H9 (cell line): ENCODE measurements around the gene SRRM3. TPM values are rescaled to one million over a fixed set of nuclear protein-coding genes. Genes with fewer than 3 reads are reported as not detected.

ENCODE experiments used
- DNase-seq: peaks from one replicate; pipeline ENCODE4 v3.0.0-alpha.2; 2017
- H2AFZ ChIP-seq: one replicate; pipeline ENCODE4 v1.6.1; 2013; ENCODE audit warnings: mild to moderate bottlenecking, low read length, control low read depth, moderate library complexity
- H2AK5ac ChIP-seq: 2 replicates; pipeline ENCODE4 v1.6.1; 2013; ENCODE audit warnings: low read length, control low read depth, mixed read lengths; ENCODE audit not compliant: insufficient read length
- H2BK120ac ChIP-seq: one replicate; pipeline ENCODE4 v1.6.1; 2013; ENCODE audit warnings: low read depth, mild to moderate bottlenecking, low read length, control low read depth, inconsistent platforms; ENCODE audit not compliant: poor library complexity, severe bottlenecking
- H2BK12ac ChIP-seq: 2 replicates; pipeline ENCODE4 v1.6.1; 2013; ENCODE audit warnings: low read length, control low read depth, mixed read lengths, low read depth; ENCODE audit not compliant: insufficient read length
- H2BK15ac ChIP-seq: 2 replicates; pipeline ENCODE4 v1.6.1; 2013; ENCODE audit warnings: low read depth, low read length, control low read depth
- H2BK20ac ChIP-seq: one replicate; pipeline ENCODE4 v1.6.1; 2013; ENCODE audit warnings: low read depth, mild to moderate bottlenecking, low read length, control low read depth, inconsistent platforms; ENCODE audit not compliant: poor library complexity, severe bottlenecking
- H2BK5ac ChIP-seq: 2 replicates; pipeline ENCODE4 v1.6.1; 2013; ENCODE audit warnings: low read length, control low read depth, mixed read lengths; ENCODE audit not compliant: insufficient read length
- H3K14ac ChIP-seq: 2 replicates; pipeline ENCODE4 v1.6.1; 2013; ENCODE audit warnings: low read length, control low read depth; ENCODE audit not compliant: insufficient read depth
- H3K18ac ChIP-seq: 2 replicates; pipeline ENCODE4 v1.6.1; 2013; ENCODE audit warnings: low read depth, mild to moderate bottlenecking, mixed read lengths, low read length, control low read depth; ENCODE audit not compliant: insufficient read length
- H3K23ac ChIP-seq: 2 replicates; pipeline ENCODE4 v1.6.1; 2013; ENCODE audit warnings: low read length, control low read depth, mixed read lengths, low read depth; ENCODE audit not compliant: insufficient read length
- H3K23me2 ChIP-seq: 2 replicates; pipeline ENCODE4 v1.6.1; 2013; ENCODE audit warnings: low read depth, mild to moderate bottlenecking, mixed read lengths, low read length, control low read depth; ENCODE audit not compliant: insufficient read length, poor library complexity, severe bottlenecking
- H3K27ac ChIP-seq: 2 replicates; pipeline ENCODE4 v1.5.1; 2013; ENCODE audit warnings: low read length, control low read depth, mixed read lengths, low read depth; ENCODE audit not compliant: insufficient read length
- H3K27me3 ChIP-seq: 2 replicates; pipeline ENCODE4 v1.6.1; 2013; ENCODE audit warnings: low read length, control low read depth, inconsistent platforms; ENCODE audit not compliant: insufficient read depth
- H3K4ac ChIP-seq: 2 replicates; pipeline ENCODE4 v1.6.1; 2013; ENCODE audit warnings: low read depth, mild to moderate bottlenecking, control low read depth, inconsistent platforms, low read length, moderate library complexity
- H3K4me1 ChIP-seq: 2 replicates; pipeline ENCODE4 v1.6.1; 2013; ENCODE audit warnings: low read length, control low read depth, inconsistent platforms; ENCODE audit not compliant: insufficient read depth
- H3K4me2 ChIP-seq: 2 replicates; pipeline ENCODE4 v1.6.1; 2013; ENCODE audit warnings: low read length, control low read depth, mixed read lengths; ENCODE audit not compliant: insufficient read length, insufficient read depth
- H3K56ac ChIP-seq: 2 replicates; pipeline ENCODE4 v1.6.1; 2013; ENCODE audit warnings: low read depth, mild to moderate bottlenecking, mixed read lengths, low read length, control low read depth; ENCODE audit not compliant: insufficient read length
- H3K79me1 ChIP-seq: 2 replicates; pipeline ENCODE4 v1.6.1; 2013; ENCODE audit warnings: low read depth, mild to moderate bottlenecking, moderate library complexity, low read length, control low read depth, inconsistent platforms; ENCODE audit not compliant: insufficient read depth, poor library complexity, severe bottlenecking
- H3K79me2 ChIP-seq: 2 replicates; pipeline ENCODE4 v1.6.1; 2013; ENCODE audit warnings: low read length, control low read depth, inconsistent platforms; ENCODE audit not compliant: insufficient read depth
- H3K9ac ChIP-seq: 2 replicates; pipeline ENCODE4 v1.6.1; 2013; ENCODE audit warnings: low read length, control low read depth, mixed read lengths; ENCODE audit not compliant: insufficient read length; ENCODE audit errors: extremely low read depth
- H3K9me3 ChIP-seq: one replicate; pipeline ENCODE4 v1.6.1; 2013; ENCODE audit warnings: low read depth, low read length, inconsistent platforms; ENCODE audit not compliant: control insufficient read depth
- H3T11ph ChIP-seq: one replicate; pipeline ENCODE4 v1.6.1; 2013; ENCODE audit warnings: mild to moderate bottlenecking, low read length, control low read depth, inconsistent platforms
- H4K20me1 ChIP-seq: one replicate; pipeline ENCODE4 v1.6.1; 2013; ENCODE audit not compliant: control insufficient read depth, insufficient read length, insufficient read depth
- H4K5ac ChIP-seq: 2 replicates; pipeline ENCODE4 v1.6.1; 2013; ENCODE audit warnings: low read depth, mild to moderate bottlenecking, mixed read lengths, low read length, control low read depth; ENCODE audit not compliant: insufficient read length
- H4K8ac ChIP-seq: replicated peaks from 2 replicates; pipeline ENCODE4 v1.6.1; 2013; ENCODE audit warnings: low read length, control low read depth, mixed read lengths, low read depth; ENCODE audit not compliant: insufficient read length
- H4K91ac ChIP-seq: 2 replicates; pipeline ENCODE4 v1.6.1; 2013; ENCODE audit warnings: low read depth, mild to moderate bottlenecking, moderate library complexity, mixed read lengths, low read length, control low read depth; ENCODE audit not compliant: insufficient read length
- H3K27ac Mint-ChIP-seq, 3 experiments: 2 replicates in 2 of 3; 3 replicates in 1 of 3; pipeline ENCODE4 v1.8.0; 2020 to 2021; ENCODE audit warnings: mixed read lengths in 3 of 3, mild to moderate bottlenecking in 1 of 3, moderate library complexity in 1 of 3
- H3K27me3 Mint-ChIP-seq: 2 replicates; pipeline ENCODE4 v1.8.0; 2021; ENCODE audit warnings: low read depth, mild to moderate bottlenecking, moderate library complexity, mixed read lengths
- H3K36me3 Mint-ChIP-seq, 3 experiments: 2 replicates in 2 of 3; 3 replicates in 1 of 3; pipeline ENCODE4 v1.8.0; 2020 to 2021; ENCODE audit warnings: low read depth in 3 of 3, mixed read lengths in 3 of 3; ENCODE audit not compliant: insufficient read depth in 1 of 3
- H3K4me1 Mint-ChIP-seq, 2 experiments: 2 replicates each; pipeline ENCODE4 v1.8.0; 2020; ENCODE audit warnings: mixed read lengths in 2 of 2
- H3K4me3 Mint-ChIP-seq, 2 experiments: 2 replicates in 1 of 2; 3 replicates in 1 of 2; pipeline ENCODE4 v1.8.0; 2020 to 2021; ENCODE audit warnings: mild to moderate bottlenecking in 2 of 2, mixed read lengths in 2 of 2, moderate library complexity in 1 of 2
- H3K9me3 Mint-ChIP-seq, 2 experiments: 2 replicates in 1 of 2; 3 replicates in 1 of 2; pipeline ENCODE4 v1.8.0; 2020; ENCODE audit warnings: mild to moderate bottlenecking in 2 of 2, mixed read lengths in 2 of 2, moderate library complexity in 1 of 2
- WGBS: extraction: QIAGEN DNeasy Blood & Tissue Kit; methylation state at CpG from one replicate; pipeline ENCODE4 v1.1.7; 2013; ENCODE audit warnings: missing lambda C conversion rate, low lambda C conversion rate, mixed read lengths; ENCODE audit not compliant: insufficient read length; ENCODE audit errors: extremely low coverage; 5-methylcytosine and 5-hydroxymethylcytosine counted together
- long read RNA-seq: library from polyadenylated mRNA; unstranded; transcript quantifications from one replicate; pipeline ENCODE4 v2.0.0, GENCODE V29; 2020
- total RNA-seq: library from RNA; stranded (reverse); gene quantifications from 2 replicates; pipeline ENCODE4 v1.2.1, GENCODE V29; 2021
- TF ChIP-seq, protein P1 (sequence below): fragments of 200-600 bp; sonication (generic); conservative IDR thresholded peaks from 3 replicates; pipeline ENCODE4 v1.8.0; 2021; ENCODE audit warnings: antibody characterized with exemption, mild to moderate bottlenecking

SRRM3 gene, protein sequence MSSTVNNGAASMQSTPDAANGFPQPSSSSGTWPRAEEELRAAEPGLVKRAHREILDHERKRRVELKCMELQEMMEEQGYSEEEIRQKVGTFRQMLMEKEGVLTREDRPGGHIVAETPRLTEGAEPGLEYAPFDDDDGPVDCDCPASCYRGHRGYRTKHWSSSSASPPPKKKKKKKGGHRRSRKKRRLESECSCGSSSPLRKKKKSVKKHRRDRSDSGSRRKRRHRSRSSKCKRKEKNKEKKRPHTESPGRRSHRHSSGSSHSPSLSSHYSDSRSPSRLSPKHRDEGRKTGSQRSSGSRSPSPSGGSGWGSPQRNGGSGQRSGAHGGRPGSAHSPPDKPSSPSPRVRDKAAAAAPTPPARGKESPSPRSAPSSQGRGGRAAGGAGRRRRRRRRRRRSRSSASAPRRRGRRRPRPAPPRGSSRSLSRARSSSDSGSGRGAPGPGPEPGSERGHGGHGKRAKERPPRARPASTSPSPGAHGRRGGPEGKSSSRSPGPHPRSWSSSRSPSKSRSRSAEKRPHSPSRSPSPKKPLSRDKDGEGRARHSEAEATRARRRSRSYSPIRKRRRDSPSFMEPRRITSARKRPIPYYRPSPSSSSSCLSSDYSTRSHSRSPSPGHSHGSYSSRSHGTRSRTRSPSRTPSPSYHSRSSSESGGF
- total RNA-seq = 10.7 and 11.0 TPM in 2 replicates
- long read RNA-seq, transcript SRRM3-205 (4 exons, 2,150 nt) = major isoform, 8 of 48 reads
- long read RNA-seq, partial matches to known transcripts = 26 of 48 reads
- long read RNA-seq, other reads (novel, unspliced or antisense) = 14 of 48 reads

DNA sequence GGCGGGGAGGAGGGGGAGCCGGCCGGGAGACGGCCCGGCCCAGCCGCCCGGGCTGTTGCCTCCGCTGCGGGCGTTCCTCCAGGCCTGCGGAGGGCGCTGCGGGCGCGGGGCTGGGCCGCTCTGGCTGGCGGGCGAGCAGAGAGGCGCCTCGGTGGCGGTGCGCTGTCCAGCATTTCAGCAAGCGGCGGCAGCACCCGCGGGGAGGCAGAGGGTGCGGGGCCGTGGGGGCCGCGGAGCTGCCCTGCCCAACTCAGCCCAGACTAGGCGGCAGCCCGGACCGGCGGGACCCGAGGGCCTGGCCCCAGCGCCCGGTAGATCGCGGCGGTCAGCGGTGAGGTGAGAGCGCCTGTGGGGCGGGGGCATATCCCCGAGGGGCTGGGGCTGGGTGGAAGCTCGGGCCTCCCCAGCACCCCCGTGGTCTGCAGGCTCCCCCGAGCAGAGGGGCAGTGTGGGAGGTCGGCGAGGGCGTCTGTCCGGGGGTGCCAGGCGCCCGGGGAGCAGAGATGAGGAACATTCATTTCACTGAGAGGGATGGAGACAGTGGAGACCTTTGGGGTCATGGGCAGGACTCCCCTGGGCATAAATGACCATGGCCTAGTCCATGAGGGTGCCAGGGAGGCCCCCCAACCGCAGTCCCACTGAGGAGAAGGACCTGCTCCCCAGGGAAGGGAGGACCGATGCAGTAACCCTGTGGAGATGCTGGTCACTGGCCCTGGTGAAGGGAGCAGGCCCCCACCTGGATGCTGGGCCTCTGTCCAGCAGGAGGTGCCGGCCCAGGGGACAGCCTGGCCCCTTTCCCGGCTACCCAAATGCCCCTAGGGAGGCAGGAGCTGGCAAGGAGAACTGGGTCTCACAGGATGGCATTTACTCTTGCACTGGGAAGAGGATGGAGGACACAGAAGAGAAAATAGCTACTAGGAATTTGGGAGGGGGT lies at the start of gene SRRM3:
Gene SRRM3 (plus strand): TSS at position 165 of the 934 bp plus-strand sequence. CDS start 33,171 bp downstream, outside the sequence.
- no peak within 1 kb of the TSS for H2BK12ac ChIP-seq
- no peak within 1 kb of the TSS for H4K8ac ChIP-seq
- H3K4me1 ChIP-seq = peaks cover 2% of the 10 kb centered on the region; the same call in 1 of the 2 replicates
- H3K23me2 ChIP-seq = no peaks in the 10 kb centered on the region
- Mint-ChIP-seq H3K4me3 (peak within 1 kb of the TSS; percentile 54 to 67), H3K27ac (no peak within 1 kb of the TSS; a peak in 1 of 7 replicates), H3K4me1 (peaks cover 18 to 35% of the 10 kb centered on the region in 2 experiments), H3K36me3 (no peaks in the 10 kb centered on the region), H3K9me3 (no peaks in the 10 kb centered on the region), H3K27me3 (peaks cover 29% of the 10 kb centered on the region)
- no peaks in the 10 kb centered on the region for H3K79me2 ChIP-seq
- H3K79me1 ChIP-seq = no peaks in the 10 kb centered on the region
- no CpG with 5 or more reads among the region's 57 CpGs for WGBS
- no peak within 1 kb of the TSS for H2BK20ac ChIP-seq
- H3K9me3 ChIP-seq = no peaks in the 10 kb centered on the region
- H2AK5ac ChIP-seq = no peak within 1 kb of the TSS
- H4K5ac ChIP-seq = no peak within 1 kb of the TSS
- H2BK15ac ChIP-seq = no peak within 1 kb of the TSS
- H3K18ac ChIP-seq = no peak within 1 kb of the TSS
- no peak within 1 kb of the TSS for H3K14ac ChIP-seq
- H3K23ac ChIP-seq = no peak within 1 kb of the TSS
- no peak within 1 kb of the TSS for H2BK5ac ChIP-seq
- H2BK120ac ChIP-seq = no peak within 1 kb of the TSS
- H3T11ph ChIP-seq = no peak within 1 kb of the TSS
- H4K20me1 ChIP-seq = no peaks in the 10 kb centered on the region
- no peaks in the 10 kb centered on the region for H3K27me3 ChIP-seq
- H4K91ac ChIP-seq = no peak within 1 kb of the TSS
- peak within 1 kb of the TSS; percentile 52 for H3K4me2 ChIP-seq
- H3K4ac ChIP-seq = no peak within 1 kb of the TSS
- H3K27ac ChIP-seq = no peak within 1 kb of the TSS
- no peak within 1 kb of the TSS for H3K56ac ChIP-seq
- TF ChIP-seq, protein P1, sequence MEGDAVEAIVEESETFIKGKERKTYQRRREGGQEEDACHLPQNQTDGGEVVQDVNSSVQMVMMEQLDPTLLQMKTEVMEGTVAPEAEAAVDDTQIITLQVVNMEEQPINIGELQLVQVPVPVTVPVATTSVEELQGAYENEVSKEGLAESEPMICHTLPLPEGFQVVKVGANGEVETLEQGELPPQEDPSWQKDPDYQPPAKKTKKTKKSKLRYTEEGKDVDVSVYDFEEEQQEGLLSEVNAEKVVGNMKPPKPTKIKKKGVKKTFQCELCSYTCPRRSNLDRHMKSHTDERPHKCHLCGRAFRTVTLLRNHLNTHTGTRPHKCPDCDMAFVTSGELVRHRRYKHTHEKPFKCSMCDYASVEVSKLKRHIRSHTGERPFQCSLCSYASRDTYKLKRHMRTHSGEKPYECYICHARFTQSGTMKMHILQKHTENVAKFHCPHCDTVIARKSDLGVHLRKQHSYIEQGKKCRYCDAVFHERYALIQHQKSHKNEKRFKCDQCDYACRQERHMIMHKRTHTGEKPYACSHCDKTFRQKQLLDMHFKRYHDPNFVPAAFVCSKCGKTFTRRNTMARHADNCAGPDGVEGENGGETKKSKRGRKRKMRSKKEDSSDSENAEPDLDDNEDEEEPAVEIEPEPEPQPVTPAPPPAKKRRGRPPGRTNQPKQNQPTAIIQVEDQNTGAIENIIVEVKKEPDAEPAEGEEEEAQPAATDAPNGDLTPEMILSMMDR = peak; percentile 77
- no peak within 1 kb of the TSS for H3K9ac ChIP-seq
- H2AFZ ChIP-seq = no peak within 1 kb of the TSS
- DNase-seq = peak; percentile 88
